ENCODE results near the gene HDAC6.

The HDAC6 gene

GRCh38 chrX:48781705-48782104 is 20.2 kb upstream of the HDAC6 start:
- Histone ChIP-seq H3K9me3 (ENCODE audit: control insufficient read depth, insufficient read depth, low read length) (peaks cover 37% of the 10 kb centered on the region), H3K4me1 (ENCODE audit: control insufficient read depth, insufficient read depth, low read length) (no peaks in the 10 kb centered on the region), H3K9ac (ENCODE audit: low read depth, low read length) (no peak overlapping the region), H3K27ac (ENCODE audit: low read depth, low read length) (no peak overlapping the region), H3K27me3 (ENCODE audit: control insufficient read depth, insufficient read depth, low read length) (no peaks in the 10 kb centered on the region), H3K4me3 (ENCODE audit: low read depth, low read length) (no peak overlapping the region), H3K36me3 (ENCODE audit: control insufficient read depth, insufficient read depth, low read length) (no peaks in the 10 kb centered on the region)

- H3K36me3 ChIP-seq (ENCODE audit: control insufficient read depth, insufficient read depth, low read length): no peaks in the 10 kb centered on the region
- H3K27ac ChIP-seq (ENCODE audit: low read depth, low read length): no peak overlapping the region
- H3K9me3 ChIP-seq (ENCODE audit: control insufficient read depth, insufficient read depth, low read length): peaks cover 38% of the 10 kb centered on the region
- no peaks in the 10 kb centered on the region for H3K27me3 ChIP-seq (ENCODE audit: control insufficient read depth, insufficient read depth, low read length)
- no peak overlapping the region for H3K4me3 ChIP-seq (ENCODE audit: low read depth, low read length)
- H3K9ac ChIP-seq (ENCODE audit: low read depth, low read length): no peak overlapping the region
- H3K4me1 ChIP-seq (ENCODE audit: control insufficient read depth, insufficient read depth, low read length): no peaks in the 10 kb centered on the region
Measured at GRCh38 chrX:48782216-48782615, 19.7 kb upstream of the HDAC6 start.

DNA sequence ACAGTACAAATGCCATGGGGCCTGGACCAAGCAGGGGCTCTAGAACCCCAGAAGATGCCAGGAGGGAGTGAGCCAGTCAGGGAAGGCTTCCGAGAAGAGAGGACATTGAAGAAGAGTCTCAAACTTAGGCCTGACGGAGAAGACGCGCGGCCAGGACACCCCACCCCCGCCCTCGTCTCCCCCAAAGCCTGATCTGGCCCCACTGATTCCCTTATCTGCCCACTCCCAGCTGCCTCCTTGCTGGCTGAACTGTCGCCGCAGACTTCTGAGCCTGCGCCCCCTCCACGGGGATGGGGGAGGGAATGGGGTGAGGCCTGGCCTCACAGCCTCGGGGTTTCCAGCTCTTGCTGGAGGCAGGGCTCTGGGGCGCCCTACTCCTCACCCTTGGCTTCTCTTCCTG is 19.1 kb upstream of the HDAC6 start:
- H3K27me3 ChIP-seq (ENCODE audit: control insufficient read depth, insufficient read depth, low read length): no peaks in the 10 kb centered on the region
- H3K9ac ChIP-seq (ENCODE audit: low read depth, low read length): no peak overlapping the region
- no peak overlapping the region for H3K27ac ChIP-seq (ENCODE audit: low read depth, low read length)
- H3K36me3 ChIP-seq (ENCODE audit: control insufficient read depth, insufficient read depth, low read length): no peaks in the 10 kb centered on the region
- no peak overlapping the region for H3K4me3 ChIP-seq (ENCODE audit: low read depth, low read length)
- H3K4me1 ChIP-seq (ENCODE audit: control insufficient read depth, insufficient read depth, low read length): no peaks in the 10 kb centered on the region
- peaks cover 33% of the 10 kb centered on the region for H3K9me3 ChIP-seq (ENCODE audit: control insufficient read depth, insufficient read depth, low read length)

GRCh38 chrX:48784726-48785125 is 17.1 kb upstream of the HDAC6 start:
- Histone ChIP-seq H3K27me3 (ENCODE audit: control insufficient read depth, insufficient read depth, low read length) (no peaks in the 10 kb centered on the region), H3K36me3 (ENCODE audit: control insufficient read depth, insufficient read depth, low read length) (no peaks in the 10 kb centered on the region), H3K9ac (ENCODE audit: low read depth, low read length) (no peak overlapping the region), H3K4me1 (ENCODE audit: control insufficient read depth, insufficient read depth, low read length) (no peaks in the 10 kb centered on the region), H3K27ac (ENCODE audit: low read depth, low read length) (no peak overlapping the region), H3K4me3 (ENCODE audit: low read depth, low read length) (no peak overlapping the region), H3K9me3 (ENCODE audit: control insufficient read depth, insufficient read depth, low read length) (peaks cover 27% of the 10 kb centered on the region)

- H3K36me3 ChIP-seq (ENCODE audit: control insufficient read depth, insufficient read depth, low read length): no peaks in the 10 kb centered on the region
- no peak overlapping the region for H3K27ac ChIP-seq (ENCODE audit: low read depth, low read length)
- H3K27me3 ChIP-seq (ENCODE audit: control insufficient read depth, insufficient read depth, low read length): no peaks in the 10 kb centered on the region
- no peak overlapping the region for H3K9ac ChIP-seq (ENCODE audit: low read depth, low read length)
- no peak overlapping the region for H3K4me3 ChIP-seq (ENCODE audit: low read depth, low read length)
- peaks cover 25% of the 10 kb centered on the region for H3K9me3 ChIP-seq (ENCODE audit: control insufficient read depth, insufficient read depth, low read length)
- H3K4me1 ChIP-seq (ENCODE audit: control insufficient read depth, insufficient read depth, low read length): no peaks in the 10 kb centered on the region
Measured at GRCh38 chrX:48785186-48785539, 16.7 kb upstream of the HDAC6 start.

GRCh38 chrX:48785540-48786214 is 16.2 kb upstream of the HDAC6 start:
- H3K9ac ChIP-seq (ENCODE audit: low read depth, low read length): no peak overlapping the region
- H3K9me3 ChIP-seq (ENCODE audit: control insufficient read depth, insufficient read depth, low read length): peaks cover 24% of the 10 kb centered on the region
- H3K4me1 ChIP-seq (ENCODE audit: control insufficient read depth, insufficient read depth, low read length): no peaks in the 10 kb centered on the region
- H3K4me3 ChIP-seq (ENCODE audit: low read depth, low read length): no peak overlapping the region
- no peaks in the 10 kb centered on the region for H3K27me3 ChIP-seq (ENCODE audit: control insufficient read depth, insufficient read depth, low read length)
- H3K27ac ChIP-seq (ENCODE audit: low read depth, low read length): no peak overlapping the region
- H3K36me3 ChIP-seq (ENCODE audit: control insufficient read depth, insufficient read depth, low read length): no peaks in the 10 kb centered on the region

GRCh38 chrX:48786341-48786800 is 15.5 kb upstream of the HDAC6 start, which contains the start of gene GATA1:
GATA1 (plus strand) TSS chrX:48786590; CDS start chrX:48791110, 4,520 bp downstream.
- H3K9ac ChIP-seq (ENCODE audit: low read depth, low read length): no peak within 1 kb of the TSS
- no peaks in the 10 kb centered on the region for H3K4me1 ChIP-seq (ENCODE audit: control insufficient read depth, insufficient read depth, low read length)
- peaks cover 24% of the 10 kb centered on the region for H3K9me3 ChIP-seq (ENCODE audit: control insufficient read depth, insufficient read depth, low read length)
- H3K36me3 ChIP-seq (ENCODE audit: control insufficient read depth, insufficient read depth, low read length): no peaks in the 10 kb centered on the region
- no peak within 1 kb of the TSS for H3K27ac ChIP-seq (ENCODE audit: low read depth, low read length)
- no peaks in the 10 kb centered on the region for H3K27me3 ChIP-seq (ENCODE audit: control insufficient read depth, insufficient read depth, low read length)
- no peak within 1 kb of the TSS for H3K4me3 ChIP-seq (ENCODE audit: low read depth, low read length)

DNA sequence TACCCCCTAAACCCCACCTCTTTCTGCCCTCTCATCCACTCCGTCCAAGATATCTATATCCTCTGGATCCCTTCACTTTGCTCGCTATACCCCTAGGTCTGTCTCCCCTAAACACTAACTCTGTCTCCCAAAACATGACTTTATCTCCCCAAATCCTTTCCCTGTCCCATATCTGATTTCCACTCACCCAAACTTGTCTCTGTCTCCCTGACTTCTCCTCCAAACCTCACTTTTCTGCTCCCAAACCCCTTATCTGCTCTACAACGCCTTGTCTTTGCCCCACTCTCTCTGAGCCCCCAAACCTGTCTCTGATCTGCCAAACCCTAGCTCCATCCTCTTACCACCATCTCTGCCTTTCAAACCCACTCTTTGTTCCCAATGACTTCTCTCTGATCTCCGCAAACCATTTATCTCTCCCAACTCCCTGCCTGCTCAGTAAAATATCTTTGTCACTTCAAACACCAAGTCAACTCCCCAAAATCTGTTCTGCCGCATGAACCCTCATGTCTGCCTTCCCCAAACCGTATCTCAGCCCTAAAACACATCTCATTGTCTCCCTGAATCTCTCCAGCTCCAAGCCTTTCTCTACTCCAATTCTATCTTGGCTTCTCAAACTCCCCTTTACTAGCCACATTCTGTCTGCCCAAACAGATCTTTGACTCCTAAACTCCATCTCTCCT is 14.9 kb upstream of the HDAC6 start:
- Histone ChIP-seq H3K36me3 (ENCODE audit: control insufficient read depth, insufficient read depth, low read length) (no peaks in the 10 kb centered on the region), H3K27me3 (ENCODE audit: control insufficient read depth, insufficient read depth, low read length) (no peaks in the 10 kb centered on the region), H3K4me3 (ENCODE audit: low read depth, low read length) (no peak overlapping the region), H3K27ac (ENCODE audit: low read depth, low read length) (no peak overlapping the region), H3K9ac (ENCODE audit: low read depth, low read length) (no peak overlapping the region), H3K9me3 (ENCODE audit: control insufficient read depth, insufficient read depth, low read length) (peaks cover 24% of the 10 kb centered on the region), H3K4me1 (ENCODE audit: control insufficient read depth, insufficient read depth, low read length) (no peaks in the 10 kb centered on the region)

DNA sequence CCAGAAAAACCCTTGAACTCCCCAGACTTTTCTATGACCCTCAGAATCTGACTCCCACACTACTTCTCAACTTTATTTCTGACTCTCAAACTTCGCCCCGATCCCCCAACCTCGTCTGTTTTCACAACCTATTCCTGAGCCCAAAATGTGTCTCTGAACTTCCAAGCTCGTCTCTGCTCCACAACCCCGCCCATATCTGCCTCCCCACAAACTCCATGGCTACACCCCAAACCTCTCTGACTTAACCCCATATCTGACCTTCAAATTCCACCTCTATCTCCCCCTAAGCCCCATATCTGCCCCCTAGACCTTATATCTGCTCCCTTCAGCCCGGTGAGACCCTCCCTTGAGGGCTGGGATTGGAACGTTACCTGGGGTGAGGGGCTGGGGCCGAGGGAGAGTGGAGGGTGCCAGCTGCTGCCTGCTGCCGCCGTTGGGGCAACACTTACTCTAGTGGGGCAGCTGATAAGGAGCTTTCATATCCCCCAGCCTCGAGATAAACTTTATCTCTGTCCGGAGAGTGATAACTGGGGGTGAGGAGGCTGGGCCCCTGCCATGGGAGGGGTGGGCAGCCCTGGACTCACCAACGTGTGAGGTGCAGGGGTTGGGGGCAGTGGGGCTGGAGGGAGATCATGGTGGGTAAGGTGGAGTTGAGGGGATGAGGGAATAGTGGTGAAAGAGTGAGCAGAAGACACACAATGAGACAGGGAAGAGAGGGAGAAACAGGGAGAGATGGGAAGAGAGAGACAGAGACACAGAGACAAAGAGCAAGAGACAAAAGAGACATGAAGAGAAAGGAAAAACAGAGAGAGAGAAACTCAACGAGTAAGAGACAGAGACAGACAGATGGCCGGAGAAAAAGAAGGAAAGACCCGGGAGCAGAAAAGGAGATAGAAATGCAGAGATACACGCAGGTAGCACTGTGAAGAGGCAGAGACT is 14.1 kb upstream of the HDAC6 start:
- Histone ChIP-seq H3K36me3 (ENCODE audit: control insufficient read depth, insufficient read depth, low read length) (no peaks in the 10 kb centered on the region), H3K9ac (ENCODE audit: low read depth, low read length) (no peak overlapping the region), H3K4me3 (ENCODE audit: low read depth, low read length) (no peak overlapping the region), H3K4me1 (ENCODE audit: control insufficient read depth, insufficient read depth, low read length) (no peaks in the 10 kb centered on the region), H3K9me3 (ENCODE audit: control insufficient read depth, insufficient read depth, low read length) (peaks cover 18% of the 10 kb centered on the region; the same call in 1 of the 2 replicates), H3K27me3 (ENCODE audit: control insufficient read depth, insufficient read depth, low read length) (no peaks in the 10 kb centered on the region), H3K27ac (ENCODE audit: low read depth, low read length) (no peak overlapping the region)

DNA sequence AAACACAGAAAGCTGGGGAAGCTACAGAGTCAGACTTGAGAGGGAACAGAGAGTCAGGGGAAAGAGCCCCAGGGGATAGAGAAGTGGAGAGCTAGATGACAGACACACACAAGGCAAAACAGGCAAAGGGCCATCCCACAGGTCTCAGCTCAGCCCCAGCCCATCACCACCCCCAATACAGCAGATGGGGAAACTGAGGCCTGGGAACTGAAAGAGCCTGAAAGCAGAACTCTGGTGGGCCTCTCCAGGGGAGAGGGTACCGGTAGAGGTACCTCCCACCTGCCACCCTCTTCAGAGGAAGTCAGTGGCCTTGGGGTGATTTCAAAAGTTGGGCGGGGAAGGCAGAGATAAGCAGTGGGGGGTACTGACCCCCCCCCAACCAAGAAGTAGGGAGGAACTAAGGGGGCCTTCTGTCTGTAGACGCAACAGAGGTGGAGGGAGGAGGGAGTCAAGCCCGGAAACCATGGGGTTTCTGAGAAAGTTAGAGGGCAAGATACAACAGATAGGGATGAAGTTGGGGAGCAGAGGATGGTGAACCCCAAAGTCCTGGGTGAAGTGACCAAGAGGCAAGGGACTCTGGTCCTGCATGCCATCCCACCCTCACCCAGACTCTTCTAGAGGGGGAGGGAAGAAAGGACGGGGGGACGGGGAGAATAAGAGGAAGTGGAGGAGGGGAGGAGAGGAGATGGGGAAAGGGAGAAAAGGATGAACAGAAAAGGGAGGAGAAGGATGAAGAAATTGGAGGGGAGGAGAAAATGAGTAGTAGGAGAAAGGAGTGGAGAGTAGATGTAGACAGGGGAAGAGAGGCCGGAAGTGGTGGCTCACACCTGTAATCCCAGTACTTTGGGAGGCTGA is 12.3 kb upstream of the HDAC6 start:
- Histone ChIP-seq H3K9ac (ENCODE audit: low read depth, low read length) (no peak overlapping the region), H3K27ac (ENCODE audit: low read depth, low read length) (no peak overlapping the region), H3K4me3 (ENCODE audit: low read depth, low read length) (no peak overlapping the region), H3K36me3 (ENCODE audit: control insufficient read depth, insufficient read depth, low read length) (no peaks in the 10 kb centered on the region), H3K4me1 (ENCODE audit: control insufficient read depth, insufficient read depth, low read length) (no peaks in the 10 kb centered on the region), H3K27me3 (ENCODE audit: control insufficient read depth, insufficient read depth, low read length) (no peaks in the 10 kb centered on the region), H3K9me3 (ENCODE audit: control insufficient read depth, insufficient read depth, low read length) (peaks cover 13% of the 10 kb centered on the region; the same call in 1 of the 2 replicates)
